IMR-90 (cell line): ENCODE data around the gene EFNB2.

ENCODE experiments used
- BHLHE40 ChIP-seq: fragments of 150-350 bp; IDR thresholded peaks from 2 replicates; pipeline ENCODE4 v1.6.1; 2016; ENCODE audit warnings: mild to moderate bottlenecking, low read depth, low read length
- CHD1 ChIP-seq: IDR thresholded peaks from 2 replicates; pipeline ENCODE4 v1.6.1; 2012; ENCODE audit warnings: low read depth, low read length, improper control_type of control experiment
- MAFK ChIP-seq: IDR thresholded peaks from 2 replicates; pipeline ENCODE4 v1.6.1; 2012; ENCODE audit warnings: low read depth, low read length, improper control_type of control experiment
- MAZ ChIP-seq: IDR thresholded peaks from 2 replicates; pipeline ENCODE4 v1.6.1; 2012; ENCODE audit warnings: low read depth, mild to moderate bottlenecking, low read length, improper control_type of control experiment, moderate library complexity, borderline replicate concordance
- MXI1 ChIP-seq: IDR thresholded peaks from 2 replicates; pipeline ENCODE4 v1.6.1; 2012; ENCODE audit warnings: low read depth, mild to moderate bottlenecking, low read length, moderate library complexity, borderline replicate concordance
- POLR2A ChIP-seq: IDR thresholded peaks from 2 replicates; pipeline ENCODE4 v1.6.1; 2012; ENCODE audit warnings: mild to moderate bottlenecking, low read depth, low read length
- RAD21 ChIP-seq: IDR thresholded peaks from 2 replicates; pipeline ENCODE4 v1.6.1; 2012; ENCODE audit warnings: low read length, improper control_type of control experiment
- RCOR1 ChIP-seq: IDR thresholded peaks from 2 replicates; pipeline ENCODE4 v1.6.1; 2012; ENCODE audit warnings: mild to moderate bottlenecking, low read length, improper control_type of control experiment; ENCODE audit not compliant: insufficient replicate concordance
- RFX5 ChIP-seq: IDR thresholded peaks from 2 replicates; pipeline ENCODE4 v1.8.0; 2012; ENCODE audit warnings: low read depth, mild to moderate bottlenecking, low read length, moderate library complexity
- SMC3 ChIP-seq: fragments of 150-350 bp; IDR thresholded peaks from 2 replicates; pipeline ENCODE4 v1.6.1; 2016; ENCODE audit warnings: low read depth, mild to moderate bottlenecking, antibody characterized with exemption, low read length, moderate library complexity
- TF ChIP-seq, protein P1 (sequence below): conservative IDR thresholded peaks from 2 replicates; pipeline ENCODE4 v1.5.1; 2012; ENCODE audit warnings: mild to moderate bottlenecking, low read depth, low read length, improper control_type of control experiment
- TF ChIP-seq, protein P2 (sequence below): fragments of 150-350 bp; IDR thresholded peaks from 2 replicates; pipeline ENCODE4 v1.6.1; 2016; ENCODE audit warnings: low read depth, mild to moderate bottlenecking, low read length, moderate library complexity, borderline replicate concordance
- TF ChIP-seq, protein P3 (sequence below): fragments of 150-350 bp; IDR thresholded peaks from 2 replicates; pipeline ENCODE4 v1.6.1; 2017; ENCODE audit warnings: mild to moderate bottlenecking, antibody characterized with exemption, low read length, low read depth

DNA sequence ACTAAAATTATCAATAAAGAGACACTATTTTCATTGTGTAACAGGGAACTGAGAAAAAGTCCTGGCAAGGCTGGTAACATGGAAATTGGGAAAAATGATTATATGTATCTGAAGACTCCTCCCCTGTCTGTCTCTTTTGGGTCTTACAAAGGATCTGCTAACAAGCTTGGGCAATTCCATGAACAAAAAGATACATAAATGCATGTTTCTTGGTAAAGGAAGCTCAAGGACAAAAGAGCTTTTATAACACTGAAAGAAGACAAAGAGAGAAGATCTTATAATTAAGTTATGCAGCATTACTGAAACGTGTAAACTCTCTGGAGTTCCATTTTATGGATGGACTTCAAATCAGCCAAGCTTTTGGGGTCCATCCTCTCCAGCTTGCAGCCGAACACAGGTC is 29.2 kb downstream of the EFNB2 start:
- TF ChIP-seq POLR2A (no peak), RAD21 (no peak), BHLHE40 (no peak), SMC3 (no peak), RCOR1 (no peak), CHD1 (no peak), MAFK (no peak), MAZ (no peak), MXI1 (no peak), RFX5 (no peak)
- TF ChIP-seq, protein P1, sequence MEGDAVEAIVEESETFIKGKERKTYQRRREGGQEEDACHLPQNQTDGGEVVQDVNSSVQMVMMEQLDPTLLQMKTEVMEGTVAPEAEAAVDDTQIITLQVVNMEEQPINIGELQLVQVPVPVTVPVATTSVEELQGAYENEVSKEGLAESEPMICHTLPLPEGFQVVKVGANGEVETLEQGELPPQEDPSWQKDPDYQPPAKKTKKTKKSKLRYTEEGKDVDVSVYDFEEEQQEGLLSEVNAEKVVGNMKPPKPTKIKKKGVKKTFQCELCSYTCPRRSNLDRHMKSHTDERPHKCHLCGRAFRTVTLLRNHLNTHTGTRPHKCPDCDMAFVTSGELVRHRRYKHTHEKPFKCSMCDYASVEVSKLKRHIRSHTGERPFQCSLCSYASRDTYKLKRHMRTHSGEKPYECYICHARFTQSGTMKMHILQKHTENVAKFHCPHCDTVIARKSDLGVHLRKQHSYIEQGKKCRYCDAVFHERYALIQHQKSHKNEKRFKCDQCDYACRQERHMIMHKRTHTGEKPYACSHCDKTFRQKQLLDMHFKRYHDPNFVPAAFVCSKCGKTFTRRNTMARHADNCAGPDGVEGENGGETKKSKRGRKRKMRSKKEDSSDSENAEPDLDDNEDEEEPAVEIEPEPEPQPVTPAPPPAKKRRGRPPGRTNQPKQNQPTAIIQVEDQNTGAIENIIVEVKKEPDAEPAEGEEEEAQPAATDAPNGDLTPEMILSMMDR, result no peak
- TF ChIP-seq, protein P2, sequence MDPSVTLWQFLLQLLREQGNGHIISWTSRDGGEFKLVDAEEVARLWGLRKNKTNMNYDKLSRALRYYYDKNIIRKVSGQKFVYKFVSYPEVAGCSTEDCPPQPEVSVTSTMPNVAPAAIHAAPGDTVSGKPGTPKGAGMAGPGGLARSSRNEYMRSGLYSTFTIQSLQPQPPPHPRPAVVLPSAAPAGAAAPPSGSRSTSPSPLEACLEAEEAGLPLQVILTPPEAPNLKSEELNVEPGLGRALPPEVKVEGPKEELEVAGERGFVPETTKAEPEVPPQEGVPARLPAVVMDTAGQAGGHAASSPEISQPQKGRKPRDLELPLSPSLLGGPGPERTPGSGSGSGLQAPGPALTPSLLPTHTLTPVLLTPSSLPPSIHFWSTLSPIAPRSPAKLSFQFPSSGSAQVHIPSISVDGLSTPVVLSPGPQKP, result no peak
- TF ChIP-seq, protein P3, sequence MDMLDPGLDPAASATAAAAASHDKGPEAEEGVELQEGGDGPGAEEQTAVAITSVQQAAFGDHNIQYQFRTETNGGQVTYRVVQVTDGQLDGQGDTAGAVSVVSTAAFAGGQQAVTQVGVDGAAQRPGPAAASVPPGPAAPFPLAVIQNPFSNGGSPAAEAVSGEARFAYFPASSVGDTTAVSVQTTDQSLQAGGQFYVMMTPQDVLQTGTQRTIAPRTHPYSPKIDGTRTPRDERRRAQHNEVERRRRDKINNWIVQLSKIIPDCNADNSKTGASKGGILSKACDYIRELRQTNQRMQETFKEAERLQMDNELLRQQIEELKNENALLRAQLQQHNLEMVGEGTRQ, result no peak
